SIG-M5 treated with dmso at 0.1 percent for 504 hours (cell line): ENCODE results near the gene PIP5K1C.

Experiments
- DNase-seq: peaks from one replicate; lab custom pipeline; 2025; ENCODE audit not compliant: unreplicated experiment; lab: John Stamatoyannopoulos, UW

Gene PIP5K1C

DNA sequence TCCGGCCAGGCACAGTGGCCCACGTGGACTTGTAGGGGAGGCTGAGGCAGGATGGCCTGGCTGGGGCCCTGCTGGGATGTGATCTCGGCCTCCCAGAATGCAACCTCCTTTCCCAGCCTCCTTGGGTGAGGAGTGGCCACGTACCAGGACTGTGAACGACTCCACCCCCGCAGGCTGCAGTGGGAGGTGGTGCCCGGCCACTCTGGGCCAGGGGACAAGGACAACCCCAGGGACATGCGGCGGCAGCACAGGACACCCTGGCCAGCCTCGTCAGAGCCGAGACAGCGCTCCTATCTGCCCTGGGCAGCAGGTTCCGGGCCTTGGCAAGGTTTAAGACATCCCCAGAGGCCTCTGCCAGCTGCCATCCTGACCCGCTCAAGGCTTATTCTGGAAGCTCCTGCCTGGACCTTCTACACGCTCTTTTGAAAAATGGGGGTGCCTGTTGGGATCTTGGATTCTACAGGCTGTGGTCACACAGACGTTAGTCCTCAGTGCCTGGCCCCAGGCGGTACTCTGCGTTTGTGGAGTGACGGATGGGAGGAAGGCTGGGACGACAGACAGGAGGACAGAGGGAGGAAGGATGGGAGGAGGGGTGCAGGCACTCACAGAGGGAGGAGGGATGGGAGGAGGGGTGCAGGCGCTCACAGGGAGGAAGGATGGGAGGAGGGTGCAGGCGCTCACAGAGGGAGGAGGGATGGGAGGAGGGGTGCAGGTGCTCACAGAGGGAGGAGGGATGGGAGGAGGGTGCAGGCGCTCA lies 53.8 kb downstream of the PIP5K1C start:
- DNase-seq = no peak

GRCh38 chr19:3645726-3646125 lies 54.5 kb downstream of the PIP5K1C start:
- no peak for DNase-seq

DNA sequence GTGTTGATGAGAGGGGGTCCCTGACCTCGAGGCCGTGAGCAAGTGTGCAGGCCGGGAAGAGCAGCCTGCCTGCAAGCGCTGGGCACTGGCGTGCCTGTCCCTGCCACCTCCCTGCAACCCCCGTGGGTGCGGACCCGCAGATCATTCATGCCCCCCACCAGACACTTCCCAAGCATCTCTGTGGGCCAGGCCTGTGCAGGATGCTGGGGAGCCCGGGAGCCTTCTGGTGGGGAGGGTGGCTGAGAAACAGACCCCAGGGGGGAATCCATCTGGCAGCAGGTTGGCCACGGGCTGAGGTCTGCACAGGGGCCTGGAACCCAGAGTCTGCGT lies 55.2 kb downstream of the PIP5K1C start:
- no peak for DNase-seq

- no peak for DNase-seq
Observed at GRCh38 chr19:3644351-3645066, 55.8 kb downstream of the PIP5K1C start.

DNA sequence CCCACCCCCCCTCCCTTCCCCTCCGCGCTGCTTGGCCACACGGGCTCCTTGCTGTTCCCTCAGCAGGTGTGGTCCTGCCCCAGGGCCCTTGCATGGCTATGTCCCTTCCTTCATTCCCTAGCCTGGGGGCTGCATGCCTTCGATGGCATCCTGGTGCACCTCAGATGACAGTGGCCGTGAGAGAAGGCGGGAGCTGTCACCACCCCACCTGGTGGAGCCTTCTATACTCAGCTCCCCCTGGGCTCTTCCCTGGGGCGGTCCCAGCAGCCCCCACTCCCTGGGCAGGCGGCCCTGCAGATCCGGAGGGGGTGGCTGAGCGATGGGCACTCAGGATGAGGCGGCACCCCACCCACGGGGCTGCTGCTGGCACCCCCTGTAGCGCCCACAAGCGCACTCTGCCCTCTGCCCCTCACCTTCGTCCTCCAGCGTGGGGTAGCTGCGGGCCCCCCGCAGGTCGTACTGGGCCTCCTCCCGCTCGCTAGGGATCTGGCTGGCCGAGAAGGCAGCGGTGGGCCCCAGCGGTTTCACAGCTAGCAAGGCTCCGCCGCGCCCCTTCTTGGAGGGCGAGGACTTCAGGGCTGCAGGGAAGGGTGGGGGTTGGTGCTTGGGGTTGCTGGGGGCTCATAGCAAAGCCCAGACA lies 56.5 kb downstream of the PIP5K1C start:
- no peak for DNase-seq

DNA sequence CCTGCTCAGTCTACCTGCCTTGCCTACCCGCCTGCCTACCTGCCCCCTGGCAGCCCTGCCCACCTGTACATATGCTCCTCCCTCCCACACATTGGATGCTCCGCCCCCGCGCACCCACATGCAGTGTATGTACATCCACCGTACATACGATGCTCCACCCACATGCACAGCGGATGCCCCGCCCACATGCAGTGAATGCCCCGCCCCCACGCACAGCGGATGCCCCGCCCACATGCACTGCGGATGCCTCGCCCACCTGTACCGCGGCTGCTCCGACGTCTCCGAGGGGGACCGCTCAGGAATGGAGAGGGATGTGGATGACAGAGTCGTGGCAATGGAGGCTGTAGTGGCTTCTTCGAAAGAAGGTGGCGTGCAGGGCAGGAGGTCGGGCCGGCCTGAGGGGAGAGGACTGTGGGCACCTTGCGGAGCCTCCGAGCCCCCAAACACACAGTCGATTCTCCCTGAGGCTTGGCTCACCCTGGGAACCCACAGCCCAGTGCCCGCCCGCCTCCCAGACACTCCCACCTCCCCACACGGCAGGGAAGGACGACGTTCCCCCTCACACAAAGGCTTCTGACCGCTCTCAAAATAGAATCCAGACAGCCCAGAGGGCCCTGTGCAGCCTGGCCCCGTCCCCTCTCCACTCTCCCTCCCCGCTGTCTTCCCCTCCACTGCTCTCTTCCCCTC lies 57.1 kb downstream of the PIP5K1C start:
- DNase-seq = no peak

GRCh38 chr19:3642296-3642695 lies 58.0 kb downstream of the PIP5K1C start:
- DNase-seq = no peak

- DNase-seq = no peak
Observed at GRCh38 chr19:3641515-3642269, 58.6 kb downstream of the PIP5K1C start.

- DNase-seq = no peak
Observed at GRCh38 chr19:3639479-3639878, 60.8 kb downstream of the PIP5K1C start.

DNA sequence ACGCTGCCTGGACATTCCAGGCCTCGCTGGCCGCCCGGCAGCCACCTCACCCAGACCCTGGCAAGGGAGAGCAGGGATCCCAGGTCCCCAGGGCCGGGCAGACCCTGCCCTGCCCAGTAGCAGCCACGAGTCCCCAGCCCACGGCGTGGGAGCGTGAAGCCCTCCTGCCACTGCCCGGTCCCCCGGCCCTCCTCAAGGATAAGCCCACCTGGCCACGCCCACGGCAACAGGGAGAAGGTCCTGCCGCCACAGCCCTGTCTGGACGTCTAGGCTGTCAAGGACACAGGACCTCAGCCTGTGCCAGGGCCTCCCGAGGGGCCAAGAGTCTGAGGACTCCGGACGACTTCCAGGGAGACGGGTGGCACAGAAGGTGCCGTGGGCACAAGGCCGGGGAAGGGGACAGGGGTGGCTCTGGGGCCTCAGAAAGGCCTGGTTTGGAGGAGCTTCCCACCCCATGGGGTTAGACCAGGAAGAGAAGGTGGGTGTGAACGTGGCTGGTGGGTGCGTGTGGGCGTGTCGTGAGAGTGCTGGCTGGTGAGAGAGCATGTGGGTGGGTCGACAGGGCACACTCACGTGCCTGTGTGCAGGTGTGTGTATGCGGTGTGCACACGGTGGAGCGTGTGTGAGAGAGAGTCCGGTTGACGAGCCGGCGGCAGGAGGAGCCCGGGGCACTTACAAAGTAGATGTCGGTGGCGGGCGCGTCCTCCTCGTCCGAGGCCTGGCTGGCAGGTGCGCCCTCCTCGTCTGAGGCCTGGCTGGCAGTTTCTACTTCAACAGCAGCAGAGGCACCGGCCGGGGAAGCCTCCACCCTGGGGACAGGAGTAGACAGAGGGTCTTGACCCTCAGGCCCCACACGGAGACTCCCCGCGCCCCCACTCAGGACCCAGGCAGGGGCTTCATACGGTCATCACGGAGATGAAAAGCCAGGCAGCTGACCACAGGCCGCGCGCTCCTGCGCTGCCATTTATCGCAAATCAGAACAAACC lies 61.8 kb downstream of the PIP5K1C start:
- DNase-seq = no peak

GRCh38 chr19:3637621-3638020 lies 62.6 kb downstream of the PIP5K1C start:
- no peak for DNase-seq

GRCh38 chr19:3636962-3637361 lies 63.3 kb downstream of the PIP5K1C start:
- no peak for DNase-seq

DNA sequence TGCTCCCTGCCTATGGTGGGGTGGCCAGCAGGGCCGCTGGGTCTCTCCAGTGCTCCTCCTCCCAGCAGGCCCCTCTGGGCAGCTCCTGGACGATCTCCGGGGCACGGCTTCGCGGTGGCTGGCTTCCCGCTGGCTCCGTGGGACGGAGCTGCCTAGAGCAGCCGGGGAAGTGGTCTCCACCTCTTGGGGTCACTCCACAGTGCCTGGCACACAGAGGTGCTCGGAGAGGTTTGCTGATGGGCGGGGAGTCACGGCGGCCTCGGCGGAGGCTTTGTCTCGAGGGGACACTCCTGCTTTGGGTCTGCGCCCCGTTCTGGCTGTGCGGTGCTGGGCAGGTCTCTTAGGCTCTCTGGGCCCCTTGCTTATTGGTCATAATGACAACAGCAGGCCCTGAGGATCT lies 63.8 kb downstream of the PIP5K1C start:
- no peak for DNase-seq

- no peak for DNase-seq
Observed at GRCh38 chr19:3634496-3635045, 65.7 kb downstream of the PIP5K1C start.

- DNase-seq = no peak
Observed at GRCh38 chr19:3633559-3633988, 66.7 kb downstream of the PIP5K1C start.

- DNase-seq = no peak
Observed at GRCh38 chr19:3632739-3633558, 67.3 kb downstream of the PIP5K1C start.

DNA sequence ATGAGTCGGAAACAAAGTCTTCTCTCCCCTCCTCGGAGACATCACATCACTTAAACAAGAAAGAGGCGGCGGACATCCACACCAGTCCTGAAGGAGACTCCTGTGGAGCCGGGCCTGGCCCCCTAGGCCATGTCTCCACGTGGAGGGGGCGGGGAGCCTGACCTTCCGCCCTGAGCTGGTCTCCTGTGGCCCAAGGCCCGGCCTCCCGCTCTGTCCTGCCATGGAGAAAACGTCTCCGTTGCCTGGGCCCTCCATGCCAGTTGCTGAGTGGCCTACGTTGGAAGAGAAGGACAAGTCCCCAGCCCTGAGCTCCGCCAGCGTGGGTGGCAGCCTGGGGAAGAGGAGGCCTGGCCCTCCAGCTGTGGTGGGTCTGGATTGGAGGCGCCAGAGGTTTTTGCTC lies 68.2 kb downstream of the PIP5K1C start:
- no peak for DNase-seq

- no peak for DNase-seq
Observed at GRCh38 chr19:3631053-3631861, 69.0 kb downstream of the PIP5K1C start.
